Amniotic stem cell (primary cell): ENCODE data around the gene VASN.
"Not testable (repeated sequence)": the region's sequence is repeated elsewhere in the genome, so short reads cannot be mapped to it uniquely, and the experiment has no call there.

Experiments
- DNase-seq: peaks from one replicate; lab custom pipeline; 2025; lab: John Stamatoyannopoulos, UW

Gene VASN

GRCh38 chr16:4385066-4385788 lies 13.6 kb downstream of the VASN start:
- no peak for DNase-seq

- DNase-seq, result no peak
Observed at GRCh38 chr16:4385789-4386450, 14.3 kb downstream of the VASN start.

GRCh38 chr16:4386451-4386805 lies 14.8 kb downstream of the VASN start:
- DNase-seq, result no peak

GRCh38 chr16:4386951-4387565 lies 15.4 kb downstream of the VASN start:
- no peak for DNase-seq

- DNase-seq, result no peak
Observed at GRCh38 chr16:4387781-4388180, 16.1 kb downstream of the VASN start.

- no peak for DNase-seq
Observed at GRCh38 chr16:4388271-4389021, 16.8 kb downstream of the VASN start.

GRCh38 chr16:4389051-4389955 lies 17.7 kb downstream of the VASN start:
- DNase-seq, result no peak

GRCh38 chr16:4390266-4391260 lies 18.9 kb downstream of the VASN start:
- DNase-seq, result no peak

- no peak for DNase-seq
Observed at GRCh38 chr16:4391631-4392381, 20.2 kb downstream of the VASN start.

GRCh38 chr16:4392382-4393239 lies 21.0 kb downstream of the VASN start:
- peak; percentile 39 for DNase-seq

- DNase-seq, result no peak
Observed at GRCh38 chr16:4393240-4393600, 21.6 kb downstream of the VASN start.

- DNase-seq, result not testable (repeated sequence)
Observed at GRCh38 chr16:4393850-4394249, 22.2 kb downstream of the VASN start.

GRCh38 chr16:4395055-4395726 lies 23.5 kb downstream of the VASN start:
- DNase-seq, result no peak

- DNase-seq, result no peak
Observed at GRCh38 chr16:4399001-4399730, 27.5 kb downstream of the VASN start.

GRCh38 chr16:4401094-4401501 lies 29.4 kb downstream of the VASN start:
- no peak for DNase-seq

GRCh38 chr16:4401510-4401909 lies 29.9 kb downstream of the VASN start:
- DNase-seq, result no peak

GRCh38 chr16:4402439-4403132 lies 30.9 kb downstream of the VASN start:
- DNase-seq, result no peak
